HEK293 (cell line): Measurements from ENCODE around the gene TEDDM1.

ENCODE experiments used
- CTCF ChIA-PET: fragments of 350-600 bp; formaldehyde crosslinking; extraction: SDS; loops from one replicate; lab custom pipeline; 2021; ENCODE audit warnings: antibody characterized with exemption; lab: Yijun Ruan, JAX
- POLR2A ChIA-PET: fragments of 300-600 bp; formaldehyde crosslinking; extraction: SDS; loops from one replicate; lab custom pipeline; 2020; ENCODE audit warnings: antibody characterized with exemption, inconsistent platforms; lab: Yijun Ruan, JAX
- H3K27ac ChIP-seq: fragments of 200-500 bp; sonication (Bioruptor generic); 2 replicates; pipeline ENCODE4 v1.5.1; 2014; ENCODE audit warnings: low read depth, low read length, control low read depth, inconsistent platforms; ENCODE audit errors: extremely low read depth
- H3K36me3 ChIP-seq, 2 experiments: fragments of 200-500 bp in 1 of 2; sonication (Bioruptor generic) in 1 of 2; 1 replicate in 1 of 2; 2 replicates in 1 of 2; pipeline ENCODE4 v1.5.1; 2014 to 2017; ENCODE audit warnings: inconsistent platforms in 2 of 2, low read length in 2 of 2; ENCODE audit not compliant: control insufficient read depth in 2 of 2, insufficient read depth in 1 of 2
- H3K4me1 ChIP-seq: fragments of 200-500 bp; sonication (Bioruptor generic); 2 replicates; pipeline ENCODE4 v1.5.1; 2014; ENCODE audit warnings: mild to moderate bottlenecking, low read length, inconsistent platforms; ENCODE audit not compliant: control insufficient read depth, insufficient read depth
- H3K4me3 ChIP-seq: 2 replicates; pipeline ENCODE4 v1.5.1; 2011; ENCODE audit warnings: low read depth, mild to moderate bottlenecking, control low read depth, low read length, moderate library complexity
- H3K9me3 ChIP-seq: fragments of 200-500 bp; sonication (Bioruptor generic); 2 replicates; pipeline ENCODE4 v1.5.1; 2014; ENCODE audit warnings: low read depth, low read length, inconsistent platforms; ENCODE audit not compliant: control insufficient read depth, insufficient read depth
- BCL11A ChIP-seq: fragments of 450-650 bp; formaldehyde crosslinking; IDR thresholded peaks from 2 replicates; pipeline ENCODE4 v1.5.1; 2016; ENCODE audit warnings: low read depth, missing biosample characterization, missing genetic modification characterization
- MYNN ChIP-seq: fragments of 450-650 bp; formaldehyde crosslinking; IDR thresholded peaks from 2 replicates; pipeline ENCODE4 v1.5.1; 2016; ENCODE audit warnings: missing biosample characterization, missing genetic modification characterization, borderline replicate concordance
- RBAK ChIP-seq: fragments of 450-650 bp; formaldehyde crosslinking; IDR thresholded peaks from 2 replicates; pipeline ENCODE4 v1.5.1; 2016; ENCODE audit warnings: missing biosample characterization, missing genetic modification characterization
- REPIN1 ChIP-seq: fragments of 450-650 bp; formaldehyde crosslinking; IDR thresholded peaks from 2 replicates; pipeline ENCODE4 v1.5.1; 2017; ENCODE audit warnings: missing biosample characterization, missing genetic modification characterization, low read depth
- SCRT1 ChIP-seq: fragments of 450-650 bp; formaldehyde crosslinking; IDR thresholded peaks from 2 replicates; pipeline ENCODE4 v1.5.1; 2016; ENCODE audit warnings: missing biosample characterization, missing genetic modification characterization, borderline replicate concordance
- SCRT2 ChIP-seq: fragments of 450-650 bp; formaldehyde crosslinking; IDR thresholded peaks from 2 replicates; pipeline ENCODE4 v1.5.1; 2016; ENCODE audit warnings: missing biosample characterization, missing genetic modification characterization
- TSHZ1 ChIP-seq: fragments of 450-650 bp; formaldehyde crosslinking; IDR thresholded peaks from 2 replicates; pipeline ENCODE4 v1.5.1; 2016; ENCODE audit warnings: missing biosample characterization, missing genetic modification characterization, borderline replicate concordance
- YY2 ChIP-seq: fragments of 450-650 bp; formaldehyde crosslinking; IDR thresholded peaks from 2 replicates; pipeline ENCODE4 v1.5.1; 2016; ENCODE audit warnings: missing biosample characterization, missing genetic modification characterization
- ZBTB10 ChIP-seq: fragments of 450-650 bp; formaldehyde crosslinking; IDR thresholded peaks from 2 replicates; pipeline ENCODE4 v1.5.1; 2016; ENCODE audit warnings: missing biosample characterization, missing genetic modification characterization
- ZBTB21 ChIP-seq: fragments of 450-650 bp; formaldehyde crosslinking; IDR thresholded peaks from 2 replicates; pipeline ENCODE4 v1.5.1; 2017; ENCODE audit warnings: missing biosample characterization, missing genetic modification characterization
- ZFHX2 ChIP-seq: fragments of 450-650 bp; formaldehyde crosslinking; conservative IDR thresholded peaks from 2 replicates; pipeline ENCODE4 v1.5.1; 2016; ENCODE audit warnings: missing biosample characterization, missing genetic modification characterization
- ZNF10 ChIP-seq: fragments of 450-650 bp; formaldehyde crosslinking; IDR thresholded peaks from 2 replicates; pipeline ENCODE4 v1.5.1; 2017; ENCODE audit warnings: missing biosample characterization, missing genetic modification characterization
- ZNF184 ChIP-seq: fragments of 450-650 bp; IDR thresholded peaks from 2 replicates; pipeline ENCODE4 v1.5.1; 2018; ENCODE audit warnings: missing biosample characterization, mild to moderate bottlenecking, missing genetic modification characterization
- ZNF423 ChIP-seq: fragments of 450-650 bp; formaldehyde crosslinking; IDR thresholded peaks from 2 replicates; pipeline ENCODE4 v1.5.1; 2016; ENCODE audit warnings: missing biosample characterization, missing genetic modification characterization
- ZNF777 ChIP-seq: fragments of 450-650 bp; formaldehyde crosslinking; IDR thresholded peaks from 2 replicates; pipeline ENCODE4 v1.5.1; 2017; ENCODE audit warnings: missing biosample characterization, missing genetic modification characterization, borderline replicate concordance
- ZSCAN18 ChIP-seq: fragments of 450-650 bp; formaldehyde crosslinking; IDR thresholded peaks from 2 replicates; pipeline ENCODE4 v1.5.1; 2016; ENCODE audit warnings: missing biosample characterization, missing genetic modification characterization
- TF ChIP-seq, protein P1 (sequence below): fragments of 450-650 bp; formaldehyde crosslinking; IDR thresholded peaks from 2 replicates; pipeline ENCODE4 v1.5.1; 2017; ENCODE audit warnings: missing biosample characterization, missing genetic modification characterization

Gene TEDDM1

GRCh38 chr1:182368358-182368757 is 32.1 kb downstream of the TEDDM1 start:
- Histone ChIP-seq H3K27ac (no peak overlapping the region), H3K4me1 (no peaks in the 10 kb centered on the region), H3K36me3 (no peaks in the 10 kb centered on the region), H3K4me3 (no peak overlapping the region), H3K9me3 (no peaks in the 10 kb centered on the region)
- ChIA-PET POLR2A (no interaction called here), CTCF (interaction anchor here (0.6 kb wide), 1 partner anchor 1210 kb away, joined by 4 read pairs; no protein-coding TSS in a partner anchor)
- TF ChIP-seq YY2 (tag by site-specific recombination) (no peak), ZNF10 (tag by site-specific recombination) (no peak), TSHZ1 (tag by site-specific recombination) (no peak), SCRT1 (tag by site-specific recombination) (0 out of 2 replicates have a peak, but pooled peaks have one; percentile 15), ZNF184 (tag by site-specific recombination) (no peak), SCRT2 (tag by site-specific recombination) (0 out of 2 replicates have a peak, but pooled peaks have one; percentile 38)

GRCh38 chr1:182367926-182368325 is 32.5 kb downstream of the TEDDM1 start:
- H3K9me3 ChIP-seq: no peaks in the 10 kb centered on the region
- H3K27ac ChIP-seq: no peak overlapping the region
- H3K4me1 ChIP-seq: no peaks in the 10 kb centered on the region
- no peaks in the 10 kb centered on the region for H3K36me3 ChIP-seq
- CTCF ChIA-PET: no interaction called here
- TF ChIP-seq ZSCAN18 (tag by site-specific recombination) (no peak), ZBTB10 (tag by site-specific recombination) (no peak), ZFHX2 (tag by site-specific recombination) (no peak), MYNN (tag by site-specific recombination) (no peak), ZNF423 (tag by site-specific recombination) (no peak), REPIN1 (tag by site-specific recombination) (no peak), ZNF777 (tag by site-specific recombination) (no peak), RBAK (tag by site-specific recombination) (no peak), BCL11A (no peak), ZBTB21 (tag by site-specific recombination) (no peak)
- TF ChIP-seq, protein P1, sequence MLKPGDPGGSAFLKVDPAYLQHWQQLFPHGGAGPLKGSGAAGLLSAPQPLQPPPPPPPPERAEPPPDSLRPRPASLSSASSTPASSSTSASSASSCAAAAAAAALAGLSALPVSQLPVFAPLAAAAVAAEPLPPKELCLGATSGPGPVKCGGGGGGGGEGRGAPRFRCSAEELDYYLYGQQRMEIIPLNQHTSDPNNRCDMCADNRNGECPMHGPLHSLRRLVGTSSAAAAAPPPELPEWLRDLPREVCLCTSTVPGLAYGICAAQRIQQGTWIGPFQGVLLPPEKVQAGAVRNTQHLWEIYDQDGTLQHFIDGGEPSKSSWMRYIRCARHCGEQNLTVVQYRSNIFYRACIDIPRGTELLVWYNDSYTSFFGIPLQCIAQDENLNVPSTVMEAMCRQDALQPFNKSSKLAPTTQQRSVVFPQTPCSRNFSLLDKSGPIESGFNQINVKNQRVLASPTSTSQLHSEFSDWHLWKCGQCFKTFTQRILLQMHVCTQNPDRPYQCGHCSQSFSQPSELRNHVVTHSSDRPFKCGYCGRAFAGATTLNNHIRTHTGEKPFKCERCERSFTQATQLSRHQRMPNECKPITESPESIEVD (tag by site-specific recombination): no peak
- POLR2A ChIA-PET: no interaction called here
- no peak overlapping the region for H3K4me3 ChIP-seq
